Natural killer cell (primary cell): Measurements from ENCODE around the gene ACTN4. TPM values are rescaled to one million over a fixed set of nuclear protein-coding genes. Genes with fewer than 3 reads are reported as not detected.
"Not testable (repeated sequence)": the region's sequence is repeated elsewhere in the genome, so short reads cannot be mapped to it uniquely, and the experiment has no call there.

Experiments used
- ATAC-seq, 3 donors: fragments of 150-1000 bp in 2 of 3; fragments of 200-7000 bp in 1 of 3; cut with Tn5 transposase; 1 replicate in 1 of 3; 2 replicates in 2 of 3; pipeline ENCODE4 v1.10.0; 2021; ENCODE audit warnings: mild to moderate bottlenecking in 2 of 3, moderate library complexity in 2 of 3
- DNase-seq, 2 donors: peaks; one replicate each; pipeline versions ENCODE4 v3.0.0 to v3.0.0-alpha.2; 2013 to 2021; ENCODE audit warnings: mixed read lengths in 1 of 2
- H3K27ac ChIP-seq: one replicate; pipeline ENCODE4 v1.5.1; 2013; ENCODE audit warnings: mild to moderate bottlenecking, low read length
- H3K27me3 ChIP-seq: one replicate; pipeline ENCODE4 v1.6.1; 2013; ENCODE audit warnings: low read length; ENCODE audit not compliant: control insufficient read depth, insufficient read depth
- H3K36me3 ChIP-seq: one replicate; pipeline ENCODE4 v1.6.1; 2013; ENCODE audit warnings: low read length; ENCODE audit not compliant: control insufficient read depth, insufficient read depth
- H3K4me1 ChIP-seq: one replicate; pipeline ENCODE4 v1.6.1; 2013; ENCODE audit warnings: low read length; ENCODE audit not compliant: control insufficient read depth, insufficient read depth
- H3K4me3 ChIP-seq: one replicate; pipeline ENCODE4 v1.5.1; 2013; ENCODE audit warnings: low read length
- H3K9me3 ChIP-seq: one replicate; pipeline ENCODE4 v1.6.1; 2013; ENCODE audit warnings: low read length; ENCODE audit not compliant: control insufficient read depth, insufficient read depth
- H3K27ac Mint-ChIP-seq, 2 donors: one replicate each; pipeline ENCODE4 v1.8.0; 2022; ENCODE audit warnings: mild to moderate bottlenecking in 2 of 2, mixed read lengths in 2 of 2, moderate library complexity in 1 of 2
- H3K27me3 Mint-ChIP-seq, 2 donors: one replicate each; pipeline ENCODE4 v1.8.0; 2022; ENCODE audit warnings: low read depth in 2 of 2, mixed read lengths in 2 of 2
- H3K36me3 Mint-ChIP-seq: one replicate; pipeline ENCODE4 v1.8.0; 2022; ENCODE audit warnings: mixed read lengths
- H3K4me1 Mint-ChIP-seq, 2 donors: one replicate each; pipeline ENCODE4 v1.8.0; 2022; ENCODE audit warnings: mixed read lengths in 2 of 2
- H3K4me3 Mint-ChIP-seq: one replicate; pipeline ENCODE4 v1.8.0; 2022; ENCODE audit warnings: mild to moderate bottlenecking, moderate library complexity, mixed read lengths
- H3K9me3 Mint-ChIP-seq, 2 donors: one replicate each; pipeline ENCODE4 v1.8.0; 2022; ENCODE audit warnings: mixed read lengths in 2 of 2
- CTCF ChIP-seq: fragments of 200-600 bp; IDR thresholded peaks from one replicate; pipeline ENCODE4 v1.8.0; 2022; ENCODE audit warnings: antibody characterized with exemption
- WGBS: methylation state at CpG from one replicate; pipeline ENCODE4 v1.1.7; 2013; ENCODE audit warnings: missing lambda C conversion rate; ENCODE audit not compliant: insufficient coverage; 5-methylcytosine and 5-hydroxymethylcytosine counted together
- intact Hi-C: fragments of 100-400 bp; cut with micrococcal nuclease; formaldehyde crosslinking; loops from one replicate; pipeline ENCODE4 v1.14.2; 2022
- total RNA-seq, 4 donors: library from RNA; stranded (reverse); fragments of 120-200 nt in 1 of 4; gene quantifications; one replicate each; pipeline versions ENCODE4 v1.2.3 to v1.2.4, GENCODE V29; 2013 to 2022

The ACTN4 gene
- total RNA-seq, 3 donors from 2014 or later (not counting 1 experiment from before 2014, with no cell fraction given): 443 to 595 (median 541) TPM

- intact Hi-C loops: no loop called here
- Mint-ChIP-seq H3K27me3 (no peaks in the 10 kb centered on the region), H3K9me3 (no peaks in the 10 kb centered on the region), H3K4me3 (no peak overlapping the region), H3K4me1 (peaks cover 6 to 10% of the 10 kb centered on the region in 2 donors), H3K27ac (no peak overlapping the region), H3K36me3 (peaks cover 7% of the 10 kb centered on the region)
- DNase-seq: no peak
- H3K4me3 ChIP-seq: no peak overlapping the region
- H3K9me3 ChIP-seq: no peaks in the 10 kb centered on the region
- H3K36me3 ChIP-seq: peaks cover 73% of the 10 kb centered on the region
- H3K27me3 ChIP-seq: no peaks in the 10 kb centered on the region
- no peak overlapping the region for H3K27ac ChIP-seq
- no peak for ATAC-seq
- no peak for TF ChIP-seq CTCF
- 99% methylated on average over 3 of the region's 3 CpGs for WGBS
- peaks cover 5% of the 10 kb centered on the region for H3K4me1 ChIP-seq
Observed at GRCh38 chr19:38624822-38625221, 22.6 kb upstream of the ACTN4 start.

GRCh38 chr19:38626401-38626800 lies 21.0 kb upstream of the ACTN4 start:
- Mint-ChIP-seq H3K36me3 (peaks cover 7% of the 10 kb centered on the region), H3K27me3 (no peaks in the 10 kb centered on the region), H3K4me1 (peaks cover 0 to 5% of the 10 kb centered on the region in 2 donors), H3K4me3 (no peak overlapping the region), H3K27ac (no peak overlapping the region), H3K9me3 (no peaks in the 10 kb centered on the region)
- intact Hi-C loops: no loop called here
- Histone ChIP-seq H3K9me3 (no peaks in the 10 kb centered on the region), H3K27me3 (no peaks in the 10 kb centered on the region), H3K4me3 (no peak overlapping the region), H3K27ac (no peak overlapping the region), H3K4me1 (no peaks in the 10 kb centered on the region), H3K36me3 (peaks cover 76% of the 10 kb centered on the region)
- over 99% methylated on average over 4 of the region's 4 CpGs for WGBS
- ATAC-seq: no peak
- DNase-seq: no peak
- TF ChIP-seq CTCF: no peak

GRCh38 chr19:38629568-38629967 lies 17.9 kb upstream of the ACTN4 start:
- DNase-seq: no peak
- 98% methylated on average over 6 of the region's 6 CpGs for WGBS
- Histone ChIP-seq H3K4me1 (peaks cover under 1% of the 10 kb centered on the region), H3K27ac (no peak overlapping the region), H3K27me3 (no peaks in the 10 kb centered on the region), H3K9me3 (no peaks in the 10 kb centered on the region), H3K4me3 (no peak overlapping the region), H3K36me3 (peaks cover 64% of the 10 kb centered on the region)
- no peak for ATAC-seq
- Mint-ChIP-seq H3K27ac (no peak overlapping the region), H3K27me3 (no peaks in the 10 kb centered on the region), H3K9me3 (no peaks in the 10 kb centered on the region), H3K4me3 (no peak overlapping the region), H3K36me3 (peaks cover 7% of the 10 kb centered on the region), H3K4me1 (peaks cover 8 to 10% of the 10 kb centered on the region in 2 donors)
- intact Hi-C loops: no loop called here
- no peak for TF ChIP-seq CTCF

GRCh38 chr19:38631301-38631700 lies 16.1 kb upstream of the ACTN4 start:
- Histone ChIP-seq H3K4me1 (peaks cover 18% of the 10 kb centered on the region), H3K36me3 (peaks cover 58% of the 10 kb centered on the region)
- H3K27ac Mint-ChIP-seq, ATAC-seq, H3K27ac ChIP-seq, intact Hi-C loops, H3K9me3 Mint-ChIP-seq, H3K27me3 ChIP-seq, H3K4me3 ChIP-seq, H3K27me3 Mint-ChIP-seq, H3K9me3 ChIP-seq, H3K4me3 Mint-ChIP-seq, H3K36me3 Mint-ChIP-seq, DNase-seq: not testable (repeated sequence)
- H3K4me1 Mint-ChIP-seq: peaks cover 23 to 24% of the 10 kb centered on the region in 2 donors
- WGBS: 89% methylated on average over 8 of the region's 11 CpGs

- H3K27ac Mint-ChIP-seq: not testable (repeated sequence)
Observed at GRCh38 chr19:38631811-38632475, 15.5 kb upstream of the ACTN4 start.

More at GRCh38 chr19:38631811-38632475, 15.5 kb upstream of the ACTN4 start:
- DNase-seq, intact Hi-C loops, H3K27me3 ChIP-seq, H3K9me3 ChIP-seq, H3K27me3 Mint-ChIP-seq, H3K9me3 Mint-ChIP-seq, H3K36me3 Mint-ChIP-seq, ATAC-seq, H3K27ac ChIP-seq, H3K4me3 Mint-ChIP-seq, H3K4me3 ChIP-seq: not testable (repeated sequence)
- Histone ChIP-seq H3K4me1 (peaks cover 24% of the 10 kb centered on the region), H3K36me3 (peaks cover 51% of the 10 kb centered on the region)
- peaks cover 30 to 31% of the 10 kb centered on the region in 2 donors for H3K4me1 Mint-ChIP-seq
- 94% methylated on average over 5 of the region's 7 CpGs for WGBS
